Liver (tissue), 9 donors: ENCODE results near the gene CHAF1B. TPM values are rescaled to one million over a fixed set of nuclear protein-coding genes. Genes with fewer than 3 reads are reported as not detected.
"Not testable (repeated sequence)": the region's sequence is repeated elsewhere in the genome, so short reads cannot be mapped to it uniquely, and the experiment has no call there.

Experiments
- DNase-seq: peaks from one replicate; pipeline ENCODE4 v3.0.0-alpha.2; 2017; ENCODE audit warnings: low spot score
- H3K27ac ChIP-seq, 2 donors: one replicate each; pipeline ENCODE4 v1.7.0; 2013; ENCODE audit warnings: inconsistent platforms in 2 of 2, low read length in 2 of 2, control low read depth in 1 of 2, low read depth in 1 of 2, mild to moderate bottlenecking in 1 of 2
- H3K27me3 ChIP-seq, 4 donors: one replicate each; pipeline versions ENCODE4 v1.6.1 to v1.7.0; 2013; ENCODE audit warnings: low read length in 3 of 4, inconsistent platforms in 1 of 4, mild to moderate bottlenecking in 1 of 4, moderate library complexity in 1 of 4; ENCODE audit not compliant: control insufficient read depth in 4 of 4, insufficient read depth in 4 of 4
- H3K36me3 ChIP-seq, 4 donors: one replicate each; pipeline versions ENCODE4 v1.6.1 to v1.7.0; 2013; ENCODE audit warnings: low read length in 3 of 4, mild to moderate bottlenecking in 3 of 4, low read depth in 1 of 4, moderate library complexity in 1 of 4; ENCODE audit not compliant: control insufficient read depth in 4 of 4, insufficient read depth in 3 of 4
- H3K4me1 ChIP-seq, 4 donors: one replicate each; pipeline versions ENCODE4 v1.6.1 to v1.7.0; 2013; ENCODE audit warnings: low read length in 3 of 4, mild to moderate bottlenecking in 3 of 4, moderate library complexity in 1 of 4; ENCODE audit not compliant: control insufficient read depth in 4 of 4, insufficient read depth in 4 of 4
- H3K4me3 ChIP-seq, 3 donors: one replicate each; pipeline versions ENCODE4 v1.6.1 to v1.7.0; 2013; ENCODE audit warnings: low read length in 3 of 3, control low read depth in 1 of 3, low read depth in 1 of 3, mild to moderate bottlenecking in 1 of 3
- H3K9ac ChIP-seq, 2 donors: one replicate each; pipeline ENCODE4 v1.7.0; 2013; ENCODE audit warnings: low read length in 2 of 2, mild to moderate bottlenecking in 2 of 2, moderate library complexity in 2 of 2, control low read depth in 1 of 2, low read depth in 1 of 2
- H3K9me3 ChIP-seq, 4 donors: one replicate each; pipeline versions ENCODE4 v1.6.1 to v1.7.0; 2013; ENCODE audit warnings: low read length in 3 of 4; ENCODE audit not compliant: control insufficient read depth in 4 of 4
- HNF4A ChIP-seq, 2 donors: conservative IDR thresholded peaks; 2 replicates each; pipeline ENCODE4 v1.6.1; 2016; ENCODE audit warnings: antibody characterized with exemption in 2 of 2, mild to moderate bottlenecking in 2 of 2
- RAD21 ChIP-seq, 2 donors: IDR thresholded peaks; 2 replicates each; pipeline ENCODE4 v1.6.1; 2016; ENCODE audit warnings: antibody characterized with exemption in 2 of 2, mild to moderate bottlenecking in 2 of 2
- YY1 ChIP-seq: IDR thresholded peaks from 2 replicates; pipeline ENCODE4 v1.6.1; 2016; ENCODE audit warnings: antibody characterized with exemption, mild to moderate bottlenecking
- WGBS: extraction: QIAGEN DNeasy Blood & Tissue Kit; methylation state at CpG from one replicate; pipeline ENCODE4 v1.1.7; 2013; 5-methylcytosine and 5-hydroxymethylcytosine counted together
- polyA plus RNA-seq, 2 donors: library from polyadenylated mRNA; stranded (reverse) in 1 of 2; unstranded in 1 of 2; fragments of 200-250 nt in 1 of 2; fragments of >200 nt in 1 of 2; fragmentation: Nextera tagmentation in 1 of 2; extraction: Ambion mirVana in 1 of 2; gene quantifications; one replicate each; pipeline versions ENCODE4 v1.2.1 to v1.2.3, GENCODE V29; 2013 to 2015
- total RNA-seq, 2 donors: library from RNA; depleted of rRNA; stranded (reverse); fragments of >200 nt; gene quantifications; one replicate each; pipeline ENCODE4 v1.2.3, GENCODE V29; 2014
- TF ChIP-seq, protein P1 (sequence below): fragments of 150-350 bp; IDR thresholded peaks from 2 replicates; pipeline ENCODE4 v1.5.1; 2017; ENCODE audit warnings: improper control_type of control experiment, low read depth, low read length; ENCODE audit not compliant: missing input control
- TF ChIP-seq, protein P2 (sequence below): IDR thresholded peaks from 2 replicates; pipeline ENCODE4 v1.6.1; 2016; ENCODE audit warnings: antibody characterized with exemption
- TF ChIP-seq, protein P3 (sequence below): IDR thresholded peaks from 2 replicates; pipeline ENCODE4 v1.6.1; 2016; ENCODE audit warnings: antibody characterized with exemption
- TF ChIP-seq, protein P4 (sequence below): IDR thresholded peaks from 2 replicates; pipeline ENCODE4 v1.6.1; 2016; ENCODE audit warnings: antibody characterized with exemption, mild to moderate bottlenecking
- donor health status: healthy.
- donor health status: healthy.
- donor health status: healthy.
- donor health status: healthy.
- donor health status: healthy.

CHAF1B gene
- total and polyA plus RNA-seq, 4 donors: 0.33 to 2.7 (median 0.49) TPM

DNA sequence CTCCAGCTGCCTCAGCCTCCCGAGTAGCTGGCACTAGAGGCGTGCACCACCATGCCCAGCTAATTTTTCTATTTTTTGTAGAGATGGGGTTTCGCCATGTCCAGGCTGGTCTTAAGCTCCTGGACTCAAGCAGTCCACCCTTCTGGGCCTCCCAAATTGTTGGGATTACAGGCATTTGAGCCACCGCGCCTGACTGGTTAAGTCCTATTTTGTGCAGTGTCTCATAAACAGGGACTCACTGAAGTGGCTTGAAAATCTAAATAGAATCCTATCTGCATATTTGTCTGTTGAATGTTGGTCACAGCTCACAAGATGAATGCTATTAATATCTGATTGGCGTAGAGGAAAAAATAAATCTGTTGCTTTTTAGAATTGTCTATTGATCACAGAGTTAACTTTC lies 5.9 kb upstream of the CHAF1B start:
- TF ChIP-seq, protein P1, sequence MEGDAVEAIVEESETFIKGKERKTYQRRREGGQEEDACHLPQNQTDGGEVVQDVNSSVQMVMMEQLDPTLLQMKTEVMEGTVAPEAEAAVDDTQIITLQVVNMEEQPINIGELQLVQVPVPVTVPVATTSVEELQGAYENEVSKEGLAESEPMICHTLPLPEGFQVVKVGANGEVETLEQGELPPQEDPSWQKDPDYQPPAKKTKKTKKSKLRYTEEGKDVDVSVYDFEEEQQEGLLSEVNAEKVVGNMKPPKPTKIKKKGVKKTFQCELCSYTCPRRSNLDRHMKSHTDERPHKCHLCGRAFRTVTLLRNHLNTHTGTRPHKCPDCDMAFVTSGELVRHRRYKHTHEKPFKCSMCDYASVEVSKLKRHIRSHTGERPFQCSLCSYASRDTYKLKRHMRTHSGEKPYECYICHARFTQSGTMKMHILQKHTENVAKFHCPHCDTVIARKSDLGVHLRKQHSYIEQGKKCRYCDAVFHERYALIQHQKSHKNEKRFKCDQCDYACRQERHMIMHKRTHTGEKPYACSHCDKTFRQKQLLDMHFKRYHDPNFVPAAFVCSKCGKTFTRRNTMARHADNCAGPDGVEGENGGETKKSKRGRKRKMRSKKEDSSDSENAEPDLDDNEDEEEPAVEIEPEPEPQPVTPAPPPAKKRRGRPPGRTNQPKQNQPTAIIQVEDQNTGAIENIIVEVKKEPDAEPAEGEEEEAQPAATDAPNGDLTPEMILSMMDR: no peak
- TF ChIP-seq, protein P2, sequence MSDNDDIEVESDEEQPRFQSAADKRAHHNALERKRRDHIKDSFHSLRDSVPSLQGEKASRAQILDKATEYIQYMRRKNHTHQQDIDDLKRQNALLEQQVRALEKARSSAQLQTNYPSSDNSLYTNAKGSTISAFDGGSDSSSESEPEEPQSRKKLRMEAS: no peak
- TF ChIP-seq HNF4A (conservative IDR thresholded peaks at IDR 0.05) (no peak), RAD21 (IDR thresholded peaks at IDR 0.05) (no peak)
- TF ChIP-seq, protein P3, sequence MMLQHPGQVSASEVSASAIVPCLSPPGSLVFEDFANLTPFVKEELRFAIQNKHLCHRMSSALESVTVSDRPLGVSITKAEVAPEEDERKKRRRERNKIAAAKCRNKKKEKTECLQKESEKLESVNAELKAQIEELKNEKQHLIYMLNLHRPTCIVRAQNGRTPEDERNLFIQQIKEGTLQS: no peak
- 97% methylated on average over 6 of the region's 6 CpGs for WGBS
- Histone ChIP-seq H3K4me3 (no peak overlapping the region), H3K9me3 (no peaks in the 10 kb centered on the region), H3K36me3 (peaks cover 4 to 32% (median 24%) of the 10 kb centered on the region in 4 donors), H3K9ac (no peak overlapping the region), H3K27me3 (no peaks in the 10 kb centered on the region), H3K4me1 (peaks cover 0 to 1% (median 0%) of the 10 kb centered on the region in 4 donors), H3K27ac (no peak overlapping the region)
- DNase-seq: no peak

DNA sequence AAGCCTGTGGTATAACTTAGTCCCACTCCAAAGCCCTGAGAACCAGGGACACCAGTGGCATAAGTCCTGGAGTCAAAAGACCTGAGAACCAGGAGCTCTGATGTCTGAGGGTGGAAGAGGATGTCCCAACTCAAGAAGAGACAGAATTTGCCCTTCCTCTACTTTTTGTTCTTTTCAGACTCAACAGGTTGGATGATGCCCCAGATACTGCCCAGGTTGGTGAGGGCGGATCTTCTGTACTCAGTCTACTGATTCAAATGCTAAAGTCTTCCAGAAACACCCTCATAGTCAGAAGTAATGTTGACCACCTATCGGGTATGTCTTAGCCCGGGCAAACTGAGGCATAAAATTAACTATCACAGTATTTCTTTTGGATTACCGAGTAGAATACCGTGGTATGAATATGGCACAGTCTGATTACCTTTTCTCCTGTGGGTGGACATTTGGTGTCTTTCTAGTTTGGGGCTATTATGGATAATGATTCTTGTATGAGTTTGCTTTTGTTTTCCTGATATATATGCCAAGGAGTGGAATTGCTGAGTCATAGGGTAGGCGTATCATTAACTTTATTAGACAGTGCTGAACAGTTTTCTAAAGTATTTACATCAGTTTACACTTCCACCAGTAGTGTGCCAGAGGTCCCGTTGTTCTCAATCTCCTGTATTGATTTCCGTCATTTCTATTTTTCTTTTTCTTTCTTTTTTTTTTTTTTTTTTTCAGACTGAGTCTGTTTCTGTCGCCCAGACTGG lies 3.2 kb upstream of the CHAF1B start:
- no peak for DNase-seq
- Histone ChIP-seq H3K9ac (no peak overlapping the region), H3K4me3 (no peak overlapping the region), H3K4me1 (peaks cover 0 to 12% (median 3%) of the 10 kb centered on the region in 4 donors), H3K9me3 (no peaks in the 10 kb centered on the region), H3K27me3 (no peaks in the 10 kb centered on the region), H3K36me3 (peaks cover 2 to 11% (median 8%) of the 10 kb centered on the region in 4 donors), H3K27ac (no peak overlapping the region)
- no peak for TF ChIP-seq YY1
- TF ChIP-seq, protein P4, sequence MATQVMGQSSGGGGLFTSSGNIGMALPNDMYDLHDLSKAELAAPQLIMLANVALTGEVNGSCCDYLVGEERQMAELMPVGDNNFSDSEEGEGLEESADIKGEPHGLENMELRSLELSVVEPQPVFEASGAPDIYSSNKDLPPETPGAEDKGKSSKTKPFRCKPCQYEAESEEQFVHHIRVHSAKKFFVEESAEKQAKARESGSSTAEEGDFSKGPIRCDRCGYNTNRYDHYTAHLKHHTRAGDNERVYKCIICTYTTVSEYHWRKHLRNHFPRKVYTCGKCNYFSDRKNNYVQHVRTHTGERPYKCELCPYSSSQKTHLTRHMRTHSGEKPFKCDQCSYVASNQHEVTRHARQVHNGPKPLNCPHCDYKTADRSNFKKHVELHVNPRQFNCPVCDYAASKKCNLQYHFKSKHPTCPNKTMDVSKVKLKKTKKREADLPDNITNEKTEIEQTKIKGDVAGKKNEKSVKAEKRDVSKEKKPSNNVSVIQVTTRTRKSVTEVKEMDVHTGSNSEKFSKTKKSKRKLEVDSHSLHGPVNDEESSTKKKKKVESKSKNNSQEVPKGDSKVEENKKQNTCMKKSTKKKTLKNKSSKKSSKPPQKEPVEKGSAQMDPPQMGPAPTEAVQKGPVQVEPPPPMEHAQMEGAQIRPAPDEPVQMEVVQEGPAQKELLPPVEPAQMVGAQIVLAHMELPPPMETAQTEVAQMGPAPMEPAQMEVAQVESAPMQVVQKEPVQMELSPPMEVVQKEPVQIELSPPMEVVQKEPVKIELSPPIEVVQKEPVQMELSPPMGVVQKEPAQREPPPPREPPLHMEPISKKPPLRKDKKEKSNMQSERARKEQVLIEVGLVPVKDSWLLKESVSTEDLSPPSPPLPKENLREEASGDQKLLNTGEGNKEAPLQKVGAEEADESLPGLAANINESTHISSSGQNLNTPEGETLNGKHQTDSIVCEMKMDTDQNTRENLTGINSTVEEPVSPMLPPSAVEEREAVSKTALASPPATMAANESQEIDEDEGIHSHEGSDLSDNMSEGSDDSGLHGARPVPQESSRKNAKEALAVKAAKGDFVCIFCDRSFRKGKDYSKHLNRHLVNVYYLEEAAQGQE: no peak
- TF ChIP-seq, protein P1: no peak
- WGBS: 79% methylated on average over 9 of the region's 9 CpGs

DNA sequence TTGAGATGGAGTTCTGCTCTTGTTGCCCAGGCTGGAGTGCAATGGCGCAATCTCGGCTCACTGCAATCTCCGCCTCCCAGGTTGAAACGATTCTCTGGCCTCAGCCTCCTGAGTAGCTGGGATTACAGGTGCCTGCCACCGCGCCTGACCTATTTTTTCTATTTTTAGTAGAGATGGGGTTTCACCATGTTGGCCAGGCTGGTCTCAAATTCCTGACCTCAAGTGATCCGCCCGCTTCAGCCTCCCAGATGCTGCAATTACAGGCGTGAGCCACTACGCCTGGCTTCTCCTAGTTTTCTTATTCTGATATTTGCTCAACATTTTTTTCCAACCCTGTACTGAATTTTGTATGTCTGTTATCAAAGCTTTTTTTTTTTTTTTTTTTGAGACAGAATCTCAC lies 2.5 kb upstream of the CHAF1B start:
- peaks cover 0 to 12% (median 3%) of the 10 kb centered on the region in 4 donors for H3K4me1 ChIP-seq
- not testable (repeated sequence) for H3K4me3 ChIP-seq, H3K36me3 ChIP-seq, H3K9me3 ChIP-seq, DNase-seq, H3K9ac ChIP-seq, H3K27me3 ChIP-seq, H3K27ac ChIP-seq
- WGBS: 87% methylated on average over 10 of the region's 10 CpGs
